Bronchial epithelial cell (primary cell): ENCODE results near the gene CDYL2. TPM values are rescaled to one million over a fixed set of nuclear protein-coding genes. Genes with fewer than 3 reads are reported as not detected.
"Not testable (repeated sequence)": the region's sequence is repeated elsewhere in the genome, so short reads cannot be mapped to it uniquely, and the experiment has no call there.

ENCODE experiments used
- DNase-seq: peaks from one replicate; pipeline ENCODE4 v3.0.0-alpha.2; 2010; ENCODE audit warnings: low read depth
- FAIRE-seq: peaks from 2 replicates; lab custom pipeline; 2011; peaks lifted over from hg19 to GRCh38; lab: Jason Lieb, UNC
- H3K27me3 ChIP-seq: 2 replicates; pipeline ENCODE4 v1.5.1; 2011; ENCODE audit warnings: low read length; ENCODE audit not compliant: control insufficient read depth, insufficient read depth
- H3K36me3 ChIP-seq: 2 replicates; pipeline ENCODE4 v1.5.1; 2011; ENCODE audit warnings: low read length; ENCODE audit not compliant: control insufficient read depth, insufficient read depth
- H3K4me3 ChIP-seq: 2 replicates; pipeline ENCODE4 v1.5.1; 2011; ENCODE audit warnings: mild to moderate bottlenecking, low read depth, low read length, control low read depth
- total RNA-seq: library from RNA; depleted of rRNA; stranded (reverse); fragments of >200 nt; gene quantifications from 2 replicates; pipeline ENCODE4 v1.2.1, GENCODE V29; 2014
- TF ChIP-seq, protein P1 (sequence below): IDR thresholded peaks from 2 replicates; pipeline ENCODE4 v1.5.1; 2011; ENCODE audit warnings: mild to moderate bottlenecking, moderate library complexity, low read length, control low read depth, inconsistent platforms; ENCODE audit not compliant: insufficient read depth, severe bottlenecking

Gene CDYL2
- total RNA-seq, 1 donor from 2014 or later, result 1.1 TPM

DNA sequence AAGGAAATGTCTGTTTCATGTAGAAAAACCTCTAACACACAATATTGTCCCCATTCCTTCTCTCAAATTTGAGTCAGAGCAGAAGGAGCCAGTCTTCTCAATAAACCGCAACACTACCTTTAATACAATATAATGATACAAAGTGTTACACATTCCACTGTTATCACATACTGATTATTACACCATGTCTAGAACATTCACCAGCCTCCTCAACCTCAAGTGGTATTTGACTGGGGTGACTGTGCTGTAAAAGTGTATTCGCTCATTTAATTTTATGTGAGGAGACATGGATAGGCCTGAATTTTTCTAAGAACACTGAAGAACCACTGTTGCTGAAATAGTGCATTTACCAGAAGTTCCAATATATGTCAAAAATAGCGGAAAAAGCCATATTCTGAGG is 10.3 kb downstream of the CDYL2 start:
- TF ChIP-seq, protein P1, sequence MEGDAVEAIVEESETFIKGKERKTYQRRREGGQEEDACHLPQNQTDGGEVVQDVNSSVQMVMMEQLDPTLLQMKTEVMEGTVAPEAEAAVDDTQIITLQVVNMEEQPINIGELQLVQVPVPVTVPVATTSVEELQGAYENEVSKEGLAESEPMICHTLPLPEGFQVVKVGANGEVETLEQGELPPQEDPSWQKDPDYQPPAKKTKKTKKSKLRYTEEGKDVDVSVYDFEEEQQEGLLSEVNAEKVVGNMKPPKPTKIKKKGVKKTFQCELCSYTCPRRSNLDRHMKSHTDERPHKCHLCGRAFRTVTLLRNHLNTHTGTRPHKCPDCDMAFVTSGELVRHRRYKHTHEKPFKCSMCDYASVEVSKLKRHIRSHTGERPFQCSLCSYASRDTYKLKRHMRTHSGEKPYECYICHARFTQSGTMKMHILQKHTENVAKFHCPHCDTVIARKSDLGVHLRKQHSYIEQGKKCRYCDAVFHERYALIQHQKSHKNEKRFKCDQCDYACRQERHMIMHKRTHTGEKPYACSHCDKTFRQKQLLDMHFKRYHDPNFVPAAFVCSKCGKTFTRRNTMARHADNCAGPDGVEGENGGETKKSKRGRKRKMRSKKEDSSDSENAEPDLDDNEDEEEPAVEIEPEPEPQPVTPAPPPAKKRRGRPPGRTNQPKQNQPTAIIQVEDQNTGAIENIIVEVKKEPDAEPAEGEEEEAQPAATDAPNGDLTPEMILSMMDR, result no peak
- Histone ChIP-seq H3K4me3 (no peak overlapping the region), H3K36me3 (no peaks in the 10 kb centered on the region), H3K27me3 (no peaks in the 10 kb centered on the region)
- no peak for DNase-seq
- no peak for FAIRE-seq

DNA sequence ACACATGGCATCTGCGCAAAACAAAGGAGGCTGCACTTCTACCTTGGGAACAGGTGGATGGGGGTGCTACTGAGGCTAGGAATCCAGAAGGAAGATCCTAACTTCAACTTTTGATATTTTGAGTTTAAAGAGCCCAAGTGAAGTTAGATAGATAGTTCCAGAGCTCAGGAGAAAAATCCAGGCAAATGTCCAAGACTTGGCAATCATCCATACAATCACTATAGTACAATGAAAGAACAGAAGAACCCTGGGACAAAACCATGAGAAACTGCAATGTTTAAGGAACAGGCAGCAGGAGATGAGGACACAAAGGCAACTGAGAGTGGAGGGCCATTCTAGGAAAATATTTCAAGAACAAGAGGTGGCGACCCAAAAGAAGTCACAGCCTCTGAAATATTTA is 12.4 kb downstream of the CDYL2 start:
- no peaks in the 10 kb centered on the region for H3K36me3 ChIP-seq
- TF ChIP-seq, protein P1, result no peak
- DNase-seq, result no peak
- H3K27me3 ChIP-seq, result no peaks in the 10 kb centered on the region
- no peak for FAIRE-seq
- H3K4me3 ChIP-seq, result no peak overlapping the region

DNA sequence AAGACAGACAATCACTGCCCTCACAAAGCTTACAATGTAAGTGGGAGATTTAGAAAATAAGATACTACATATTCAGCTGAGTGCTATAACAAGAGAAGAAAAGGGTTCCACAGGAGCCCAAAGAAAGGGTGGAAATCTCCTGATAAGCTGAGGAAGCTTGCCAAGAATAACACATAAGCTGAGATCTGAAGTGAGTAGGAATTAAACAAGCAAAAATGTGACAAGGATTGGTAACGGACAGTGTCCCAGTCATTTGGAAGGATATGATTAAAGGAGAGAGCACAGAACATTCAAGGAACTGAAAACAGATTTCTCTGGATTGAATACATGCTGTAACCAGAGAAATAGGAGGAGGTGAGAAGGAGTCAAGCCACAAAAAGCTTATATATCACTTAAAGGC is 13.0 kb downstream of the CDYL2 start:
- H3K27me3 ChIP-seq, result no peaks in the 10 kb centered on the region
- H3K36me3 ChIP-seq, result no peaks in the 10 kb centered on the region
- FAIRE-seq (no peak), DNase-seq (no peak)
- TF ChIP-seq, protein P1, result no peak
- no peak overlapping the region for H3K4me3 ChIP-seq

DNA sequence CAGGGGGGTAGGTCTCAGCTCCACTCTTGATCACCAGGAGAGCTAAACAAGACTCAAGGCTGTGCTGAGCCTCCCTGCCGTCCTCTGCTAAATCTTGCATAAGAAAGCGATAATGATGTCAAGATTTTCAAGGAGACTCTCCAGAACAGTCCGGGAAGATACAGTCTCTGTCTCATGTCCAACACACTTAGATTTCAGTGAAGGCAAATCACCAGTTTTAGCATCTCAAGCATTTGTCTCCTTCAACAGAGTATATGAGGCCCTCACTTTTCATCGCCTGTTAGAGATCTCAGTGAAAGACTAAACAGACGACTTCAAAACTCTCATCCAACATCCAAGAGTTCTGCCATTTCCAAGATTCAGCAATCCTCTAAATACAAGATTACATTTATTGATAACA is 13.6 kb downstream of the CDYL2 start:
- TF ChIP-seq, protein P1, result no peak
- no peak overlapping the region for H3K4me3 ChIP-seq
- no peaks in the 10 kb centered on the region for H3K36me3 ChIP-seq
- FAIRE-seq (no peak), DNase-seq (no peak)
- H3K27me3 ChIP-seq, result no peaks in the 10 kb centered on the region

DNA sequence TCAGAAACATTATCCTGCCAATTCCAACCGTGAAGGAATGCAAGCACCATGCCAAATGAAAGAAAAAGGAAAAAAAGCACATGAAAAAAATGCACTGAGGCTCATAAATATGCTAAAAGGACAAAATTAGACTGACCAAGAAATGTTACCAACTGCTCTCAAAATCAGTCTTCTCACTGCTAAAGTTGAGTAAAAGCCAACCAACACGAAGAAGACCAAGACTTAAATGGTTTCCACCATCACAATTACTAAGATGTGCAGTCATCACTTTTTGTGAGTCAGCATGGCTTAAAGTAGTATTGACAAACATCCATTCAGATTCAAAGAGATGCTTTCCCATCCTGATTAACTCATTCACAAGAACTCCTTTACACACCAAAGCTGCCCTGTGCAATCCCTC is 16.4 kb downstream of the CDYL2 start:
- no peak for FAIRE-seq
- no peaks in the 10 kb centered on the region for H3K36me3 ChIP-seq
- DNase-seq, result peak; percentile 65
- H3K27me3 ChIP-seq, result no peaks in the 10 kb centered on the region
- H3K4me3 ChIP-seq, result no peak overlapping the region
- TF ChIP-seq, protein P1, result no peak

DNA sequence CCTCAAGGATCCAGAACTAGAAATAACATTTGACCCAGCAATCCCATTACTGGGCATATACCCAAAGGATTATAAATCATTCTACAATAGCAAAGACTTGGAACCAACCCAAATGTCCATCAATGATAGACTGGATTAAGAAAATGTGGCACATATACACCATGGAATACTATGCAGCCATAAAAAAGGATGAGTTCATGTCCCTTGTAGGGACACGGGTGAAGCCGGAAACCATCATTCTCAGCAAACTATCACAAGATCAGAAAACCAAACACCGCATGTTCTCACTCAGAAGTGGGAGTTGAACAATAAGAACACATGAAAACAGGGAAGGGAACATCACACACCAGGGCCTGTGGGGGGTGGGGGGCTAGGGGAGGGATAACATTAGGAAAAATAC is 17.8 kb downstream of the CDYL2 start:
- H3K27me3 ChIP-seq, H3K4me3 ChIP-seq, FAIRE-seq, DNase-seq, H3K36me3 ChIP-seq: not testable (repeated sequence)
